Activated T-cell treated with anti-CD3 and anti-CD28 coated beads, Interleukin-2, amount 50 U/mL, for 48 hours (primary cell): ENCODE results near the gene MEOX1.
A peak's percentile ranks its signal among the peaks of the same experiment; 100 is the strongest.
"Not testable (repeated sequence)": the region's sequence is repeated elsewhere in the genome, so short reads cannot be mapped to it uniquely, and the experiment has no call there.

Experiments used
- DNase-seq, 2 experiments: peaks; one replicate each; pipeline ENCODE4 v3.0.0-alpha.2; 2020

The MEOX1 gene

DNA sequence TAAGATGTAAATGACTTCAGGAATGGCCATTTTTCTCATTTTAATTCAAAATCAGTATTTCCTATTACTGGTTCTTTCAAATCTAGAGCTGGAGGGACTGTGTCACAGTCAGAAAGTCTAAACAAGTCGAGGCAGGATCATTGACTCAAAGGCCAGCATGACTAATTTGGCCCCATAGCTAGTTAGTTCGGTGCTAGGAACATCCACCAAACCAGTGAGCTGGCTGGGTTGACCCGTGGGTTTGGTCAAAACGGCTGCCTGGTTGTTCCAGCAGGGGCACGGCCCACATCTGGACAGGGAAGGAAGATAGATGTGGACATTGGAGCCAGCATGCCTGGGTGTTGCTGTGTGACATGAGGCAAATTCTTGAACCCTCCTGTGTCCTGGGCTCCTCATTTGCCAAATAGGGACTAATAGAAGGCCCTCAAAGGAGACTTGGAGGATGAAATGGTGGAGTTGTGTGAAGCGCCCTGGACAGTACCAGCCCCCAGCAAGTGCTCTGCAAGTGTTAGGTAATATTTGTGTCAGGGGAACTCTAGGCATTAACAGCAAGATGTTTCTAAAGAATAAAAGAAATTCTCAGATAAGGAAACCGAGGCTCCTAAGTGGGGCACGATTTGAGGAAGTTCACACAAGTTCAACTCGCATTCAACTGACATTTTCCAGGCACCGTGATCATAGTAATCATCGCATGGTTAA is 46.2 kb downstream of the MEOX1 start:
- DNase-seq: no peak

DNA sequence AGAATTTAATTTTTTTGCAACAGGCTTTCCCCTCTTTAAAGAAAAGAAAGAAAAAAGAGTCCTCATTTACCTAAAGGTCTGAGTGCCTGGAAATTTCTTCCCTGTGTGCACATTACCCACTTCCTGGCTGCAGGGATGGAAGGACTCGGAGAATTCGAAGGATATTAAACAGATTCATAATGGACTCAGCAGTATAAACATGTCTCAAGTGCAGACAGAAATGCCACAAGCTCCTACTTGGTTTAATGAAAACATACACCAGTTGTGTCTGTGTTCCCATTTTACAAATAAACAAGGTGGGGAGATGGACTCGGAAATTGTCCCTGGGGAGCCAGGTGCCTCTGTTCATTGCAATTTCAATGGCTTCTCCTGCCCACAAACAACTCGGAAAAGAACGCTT is 47.2 kb downstream of the MEOX1 start:
- DNase-seq: no peak

DNA sequence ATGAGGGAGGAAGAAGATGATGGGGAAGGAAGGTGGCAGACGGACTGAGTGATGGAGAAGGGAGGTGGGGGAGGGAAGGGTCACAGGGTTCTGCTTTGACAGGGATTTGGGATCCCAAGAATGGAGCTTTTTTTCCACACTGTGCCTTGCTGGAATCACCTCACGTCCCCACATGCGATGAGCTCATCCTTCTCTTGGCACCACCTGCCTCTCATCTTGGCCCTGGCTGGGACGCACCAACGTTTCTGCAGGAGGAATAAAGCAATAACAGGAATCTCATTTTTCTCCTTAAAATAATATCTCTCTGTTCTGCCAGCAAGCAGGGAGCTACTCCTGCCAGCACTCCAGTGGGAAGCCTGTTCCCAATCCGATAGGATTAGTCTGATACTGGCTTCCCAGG is 47.8 kb downstream of the MEOX1 start:
- DNase-seq: no peak

DNA sequence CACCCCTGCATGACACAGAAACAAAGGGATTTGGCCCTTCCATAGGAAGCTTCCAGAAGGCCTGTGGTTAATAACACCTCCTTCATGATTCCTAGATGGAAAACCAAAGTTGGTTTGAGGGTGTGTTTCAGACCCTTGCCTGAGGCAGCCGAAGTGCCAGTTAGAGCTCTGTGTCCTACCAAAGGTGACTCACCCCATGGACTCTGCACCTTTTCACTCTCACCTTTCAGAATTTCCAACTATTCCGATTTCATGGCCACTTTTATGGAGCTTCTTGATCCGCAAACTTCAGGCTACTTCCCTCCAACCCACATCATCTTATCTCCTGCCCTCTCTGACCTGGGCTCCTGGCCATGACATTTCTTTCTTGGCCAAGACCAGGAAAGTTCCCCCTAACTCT is 49.2 kb downstream of the MEOX1 start:
- DNase-seq: no peak

DNA sequence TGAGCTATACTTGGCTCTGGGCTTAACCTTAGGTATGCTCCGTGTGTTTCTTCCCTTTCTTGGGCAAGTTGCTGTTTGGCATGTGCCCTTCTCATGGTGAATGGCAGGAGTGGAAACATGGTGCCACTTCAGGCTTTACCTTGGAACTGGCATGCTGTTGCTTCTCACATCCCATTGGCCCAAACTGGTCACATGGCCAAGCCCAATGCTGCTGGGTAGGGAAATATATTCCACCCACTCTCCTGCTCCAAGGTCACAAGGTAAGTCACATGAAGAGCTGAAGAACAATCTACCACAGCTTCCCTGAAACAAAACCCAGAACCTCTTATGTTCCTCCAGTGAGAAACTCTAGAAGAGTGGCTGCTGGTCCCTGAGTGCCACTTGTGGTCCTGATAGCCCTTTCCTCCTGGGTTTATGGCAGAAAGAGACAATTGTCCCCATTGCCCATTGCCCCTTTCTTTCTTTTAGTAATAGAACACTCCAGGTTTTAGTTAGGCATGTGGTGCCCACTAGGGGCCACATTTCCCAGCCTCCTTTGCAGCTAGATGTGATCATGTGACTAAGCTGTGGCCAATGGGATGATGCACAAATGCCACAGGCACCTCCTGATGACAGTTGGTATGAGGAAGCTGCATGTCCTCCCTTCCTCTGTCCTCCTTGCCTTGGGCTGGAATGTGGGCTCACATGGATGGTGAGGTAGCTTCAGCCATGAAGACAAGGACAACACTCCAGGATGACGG is 50.3 kb downstream of the MEOX1 start:
- DNase-seq: no peak

DNA sequence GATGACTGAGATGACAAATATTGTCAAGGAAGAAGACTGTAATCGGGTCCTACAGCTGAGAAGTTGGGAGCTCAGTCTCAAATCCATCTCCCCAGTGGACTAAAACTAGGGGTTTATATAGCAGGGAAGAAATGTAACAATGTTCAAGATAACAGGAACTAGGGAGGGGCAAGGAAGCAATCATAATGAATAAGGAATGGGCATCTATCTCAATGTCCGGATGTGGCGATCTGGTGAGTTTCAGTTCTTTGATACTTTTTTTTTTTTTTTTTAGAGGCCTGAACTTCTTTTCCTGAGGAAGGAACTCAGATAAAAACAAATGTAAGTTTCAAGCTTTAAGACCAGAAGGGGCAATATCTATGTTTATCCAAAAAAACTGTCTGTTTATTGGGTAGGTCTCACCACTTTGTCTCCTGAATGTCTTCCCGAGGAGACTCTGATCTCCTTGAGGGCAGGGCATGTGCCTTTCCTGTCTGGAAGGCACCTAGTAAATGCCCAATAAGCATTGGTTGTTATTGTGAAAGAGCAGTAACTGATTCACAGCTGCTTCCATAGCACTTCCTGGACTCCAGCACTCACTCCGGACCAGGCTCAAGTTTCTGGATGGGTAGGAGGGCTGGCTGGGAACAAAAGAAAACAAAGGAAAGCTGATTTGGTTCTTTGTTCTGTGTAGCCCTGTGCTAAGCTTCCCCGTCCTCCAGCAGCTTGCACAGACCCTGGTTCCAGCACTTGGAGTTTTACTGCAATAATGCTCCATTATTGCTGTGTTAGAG is 51.9 kb downstream of the MEOX1 start:
- no peak for DNase-seq

DNA sequence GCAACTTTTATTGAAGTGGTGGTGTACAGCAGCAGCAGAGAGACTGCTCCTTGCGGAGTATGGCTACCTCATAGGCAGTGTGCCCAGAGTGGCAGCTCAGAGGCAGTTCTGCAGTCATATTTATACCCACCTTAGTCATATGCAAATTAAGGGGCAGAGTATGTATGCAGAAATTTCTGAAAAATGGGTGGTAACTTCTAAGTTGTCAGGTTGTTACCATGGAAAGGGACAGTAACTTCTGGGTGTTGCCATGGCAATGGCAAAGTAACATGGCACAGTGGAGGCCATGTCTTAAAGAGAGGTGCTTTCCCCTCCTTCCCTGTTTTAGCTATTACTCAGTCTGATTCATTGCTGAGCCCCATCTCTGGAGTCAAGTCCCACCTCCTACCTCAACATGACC is 53.4 kb downstream of the MEOX1 start:
- DNase-seq: peak; percentile 55 to 69

DNA sequence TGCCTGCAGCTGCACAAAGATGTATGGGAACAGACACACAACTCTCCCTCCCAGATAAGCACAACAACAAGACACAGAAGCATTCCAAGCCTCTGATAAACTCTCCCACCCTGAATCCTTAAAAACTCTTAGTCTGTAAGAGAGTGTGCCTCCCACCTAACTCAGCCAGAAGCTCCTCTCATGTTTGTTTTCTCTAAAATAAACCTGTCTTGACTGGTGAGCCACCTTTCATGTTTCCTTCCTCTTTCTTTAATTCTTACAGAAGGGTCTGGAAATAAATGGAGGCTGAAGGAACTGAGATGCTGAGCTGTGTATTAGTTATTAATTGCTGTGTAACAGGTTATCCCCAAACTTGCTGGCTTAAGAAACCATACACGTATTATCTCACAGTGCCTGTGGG is 57.2 kb downstream of the MEOX1 start:
- DNase-seq: no peak

DNA sequence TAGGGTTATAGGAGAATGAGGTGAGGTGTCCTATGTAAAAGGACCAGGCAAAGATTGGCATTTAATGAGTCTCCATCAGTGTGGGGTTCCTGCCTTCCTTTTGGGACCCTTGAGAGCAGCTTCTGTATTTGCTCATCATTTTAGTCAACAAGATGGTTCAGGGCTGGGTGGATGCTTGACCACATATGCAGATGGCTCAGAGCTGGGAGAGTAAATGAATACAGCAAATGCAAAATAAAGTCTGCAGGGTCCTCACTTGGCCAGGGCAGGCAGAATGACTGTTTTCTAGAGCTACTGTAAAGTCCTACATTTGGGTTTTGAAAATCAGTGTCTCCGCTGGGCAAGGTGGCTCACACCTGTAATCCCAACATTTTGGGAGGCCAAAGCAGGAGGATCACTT is 58.4 kb downstream of the MEOX1 start:
- no peak for DNase-seq

DNA sequence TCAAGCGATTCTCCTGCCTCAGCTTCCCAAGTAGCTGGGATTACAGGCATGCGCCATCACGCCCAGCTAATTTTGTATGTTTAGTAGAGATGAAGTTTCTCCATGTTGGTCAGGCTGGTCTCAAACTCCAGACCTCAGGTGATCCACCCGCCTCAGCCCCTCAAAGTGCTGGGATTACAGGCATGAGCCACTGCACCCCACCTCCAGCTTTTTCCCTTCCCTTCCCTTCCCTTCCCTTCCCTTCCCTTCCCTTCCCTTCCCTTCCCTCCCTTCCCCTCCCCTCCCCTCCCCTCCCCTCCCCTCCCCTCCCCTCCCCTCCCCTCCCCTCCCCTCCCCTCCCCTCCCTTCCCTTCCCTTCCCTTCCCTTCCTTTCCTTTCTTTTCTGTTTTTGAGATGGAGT is 59.2 kb downstream of the MEOX1 start:
- DNase-seq: not testable (repeated sequence)

DNA sequence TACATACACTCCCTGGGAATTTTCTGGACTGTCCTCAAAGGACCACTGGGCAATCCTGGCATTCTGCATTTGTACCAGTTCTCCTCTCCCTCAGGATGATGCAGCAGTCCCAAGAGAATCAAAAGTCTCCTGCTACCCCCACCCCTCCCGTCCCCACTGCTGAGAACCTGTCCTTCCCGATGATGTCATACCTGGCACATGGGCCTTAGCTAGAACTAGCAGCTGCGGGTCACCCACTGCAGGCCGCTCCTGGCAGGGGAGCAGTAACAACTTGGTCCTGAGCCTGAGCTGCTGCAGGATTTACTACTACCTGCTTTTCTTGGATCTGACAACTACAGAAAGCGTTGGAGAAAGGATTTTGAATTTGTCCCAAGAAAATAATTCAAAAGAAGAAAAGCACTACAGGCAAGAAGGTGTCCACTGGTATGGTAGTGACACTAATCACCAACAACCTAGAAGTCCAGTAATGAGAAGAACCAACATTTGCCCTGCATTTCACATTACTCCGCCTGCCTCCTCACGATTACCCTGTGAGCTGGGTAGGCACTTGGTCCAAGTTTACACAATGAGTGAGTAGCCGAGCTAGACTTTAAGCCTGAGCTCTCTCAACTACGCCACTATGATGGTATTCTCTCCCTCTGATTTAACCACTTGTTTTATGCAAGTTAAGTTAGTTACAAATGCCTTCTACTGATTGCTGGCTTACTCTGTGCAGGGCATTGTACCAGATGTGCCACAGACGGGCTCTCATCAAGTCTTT is 60.3 kb downstream of the MEOX1 start:
- DNase-seq: no peak

DNA sequence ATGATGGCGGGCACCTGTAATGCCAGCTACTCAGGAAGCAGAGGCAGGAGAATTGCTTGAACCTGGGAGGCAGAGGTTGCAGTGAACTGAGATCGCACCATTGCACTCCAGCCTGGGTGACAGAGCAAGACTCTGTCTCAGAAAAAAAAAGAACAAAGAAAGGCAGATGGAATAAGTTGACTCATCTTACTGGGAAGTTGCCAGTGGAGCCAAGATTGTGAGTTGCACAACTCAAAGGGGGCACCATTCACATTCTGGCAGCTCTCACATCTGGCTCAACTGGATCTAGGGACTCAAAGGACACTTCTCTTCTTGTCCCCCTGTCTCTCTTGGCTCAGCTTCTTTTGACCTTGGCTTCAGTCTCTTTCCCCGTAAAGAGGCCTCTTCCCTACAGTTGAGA is 61.9 kb downstream of the MEOX1 start:
- no peak for DNase-seq

DNA sequence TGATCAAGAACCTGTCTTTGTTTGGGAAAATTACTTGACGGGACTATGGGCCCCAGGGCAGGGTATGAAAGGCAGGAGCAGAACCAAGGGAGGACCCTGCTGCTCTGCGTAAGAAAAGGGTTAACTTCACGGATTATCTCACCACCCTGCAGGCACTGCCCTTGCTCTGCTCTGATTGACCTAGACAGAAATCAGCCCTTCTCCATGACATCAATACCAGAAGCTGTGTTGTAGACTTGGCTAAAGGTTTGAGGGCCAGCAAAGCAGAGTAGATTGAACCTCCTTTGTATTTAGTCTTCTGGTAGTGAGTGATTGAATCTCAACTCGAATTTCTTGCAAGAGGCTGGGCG is 62.7 kb downstream of the MEOX1 start:
- DNase-seq: no peak

DNA sequence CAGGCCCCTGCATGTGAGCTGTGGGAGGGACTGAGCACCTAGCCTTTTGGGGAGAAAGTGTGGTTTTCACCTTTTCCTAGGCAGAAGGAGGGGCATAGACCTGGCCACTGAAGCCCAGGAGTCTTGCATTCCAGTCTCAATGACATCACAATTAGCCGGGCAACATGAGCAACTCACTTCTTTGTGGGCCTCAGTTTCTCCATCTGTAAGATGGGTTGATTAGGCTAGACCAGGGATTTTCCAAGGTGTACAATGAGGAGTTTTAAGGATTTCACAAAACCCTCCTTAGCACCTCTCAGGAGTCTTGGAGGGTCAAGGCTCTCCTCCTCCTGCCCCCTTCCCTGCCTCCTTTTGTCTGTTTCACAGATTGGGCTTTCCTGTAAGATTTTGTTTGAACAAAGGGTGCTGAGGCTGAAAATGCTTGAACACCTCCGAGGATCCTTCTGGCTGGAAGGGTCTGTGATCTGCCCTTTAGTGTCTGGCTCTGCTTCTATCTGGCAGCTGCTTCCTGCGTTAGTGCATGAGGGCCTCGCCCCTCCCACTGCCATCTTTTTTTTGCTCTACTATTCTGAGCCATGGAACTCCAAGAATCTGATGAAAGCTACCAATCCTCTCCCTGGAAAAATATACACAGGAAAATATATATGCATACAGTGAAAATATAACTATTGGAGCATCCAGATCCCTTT is 63.2 kb downstream of the MEOX1 start:
- no peak for DNase-seq

DNA sequence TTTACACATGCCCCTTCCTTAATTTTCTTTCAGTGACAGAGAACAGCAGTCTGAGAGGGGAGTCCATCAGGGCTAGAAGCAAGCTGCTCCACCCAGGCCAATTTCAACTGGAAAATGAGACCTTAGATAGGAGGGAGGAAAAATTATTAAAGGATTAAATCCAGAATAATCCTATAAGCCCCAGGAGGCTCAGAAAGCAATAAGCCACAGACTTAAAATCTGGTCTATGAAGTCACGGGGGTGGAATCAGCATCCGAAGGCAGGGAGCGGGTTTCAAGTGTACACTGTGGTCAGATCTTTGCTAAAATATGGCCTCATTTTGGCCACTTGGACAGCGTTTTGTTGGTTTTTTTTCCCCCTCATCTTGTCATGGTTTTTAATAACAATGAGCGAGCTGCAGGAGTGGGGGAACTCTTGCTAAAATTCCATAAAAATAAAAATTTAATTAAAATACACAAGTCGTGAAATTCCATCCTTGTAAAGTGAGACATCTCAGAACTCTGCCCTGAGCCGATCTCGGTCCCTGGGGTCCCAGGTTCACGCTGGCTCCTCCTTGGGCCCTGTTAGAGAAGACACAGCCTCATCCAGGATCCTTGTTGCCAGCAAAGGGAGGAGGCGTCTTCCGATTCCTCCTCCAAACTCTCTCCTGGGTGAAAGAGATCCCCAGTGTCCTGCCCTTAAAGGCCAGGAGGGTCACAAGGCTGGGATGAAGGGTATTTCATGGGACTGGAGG is 63.9 kb downstream of the MEOX1 start:
- DNase-seq: no peak

DNA sequence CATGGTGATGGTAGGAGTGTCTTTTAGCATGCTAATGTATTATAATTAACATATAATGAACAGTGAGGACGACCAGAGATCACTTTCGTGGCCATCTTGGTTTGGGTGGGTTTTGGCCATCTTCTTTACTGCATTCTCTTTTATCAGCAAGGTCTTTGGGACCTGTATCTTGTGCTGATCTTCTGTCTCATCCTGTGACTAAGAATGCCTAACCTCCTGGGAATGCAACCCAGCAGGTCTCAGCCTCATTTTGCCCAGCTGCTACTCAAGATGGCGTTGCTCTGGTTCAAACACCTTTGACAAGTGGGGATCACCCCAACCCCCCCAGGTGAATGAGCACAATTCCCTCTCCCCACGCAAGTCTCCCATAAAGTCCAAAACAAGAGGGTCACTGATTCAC is 66.3 kb downstream of the MEOX1 start:
- no peak for DNase-seq

DNA sequence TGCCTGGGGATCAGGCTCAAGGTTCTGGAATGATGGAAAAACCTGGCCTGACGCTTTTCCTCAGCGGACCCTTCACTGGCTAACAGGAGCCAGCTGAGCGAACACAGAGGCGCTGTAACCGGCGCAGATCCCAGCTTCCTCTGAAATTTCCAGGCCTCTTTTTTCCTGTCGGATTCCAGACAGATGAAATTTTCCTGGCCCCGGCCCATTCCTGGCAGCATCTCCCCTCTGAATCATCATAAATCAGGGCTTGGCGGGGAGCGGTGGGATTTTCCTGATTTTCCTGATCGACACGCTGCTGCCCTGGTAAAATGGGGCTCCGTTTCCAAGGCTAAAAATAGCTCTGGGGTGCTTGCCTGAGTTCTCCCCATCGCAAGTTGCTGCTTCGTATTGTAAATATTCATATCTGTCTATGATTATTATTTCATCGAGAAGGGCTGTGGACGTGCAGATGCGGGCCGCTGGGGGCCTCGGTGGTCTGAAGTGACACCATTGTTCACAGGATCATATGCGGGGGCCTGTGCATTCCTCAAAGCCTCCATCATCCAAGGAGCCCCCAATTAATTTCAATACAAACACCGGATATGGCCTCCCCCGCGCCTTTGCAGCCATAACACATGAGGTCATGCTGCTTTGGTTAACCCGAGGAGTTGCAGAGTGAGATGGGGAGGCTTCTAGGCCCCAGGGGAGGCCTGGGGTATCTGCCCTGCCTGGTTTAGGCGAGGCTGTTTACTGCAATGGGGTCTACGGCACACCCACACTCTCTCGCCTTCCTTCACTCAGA is 69.8 kb downstream of the MEOX1 start:
- DNase-seq: no peak

DNA sequence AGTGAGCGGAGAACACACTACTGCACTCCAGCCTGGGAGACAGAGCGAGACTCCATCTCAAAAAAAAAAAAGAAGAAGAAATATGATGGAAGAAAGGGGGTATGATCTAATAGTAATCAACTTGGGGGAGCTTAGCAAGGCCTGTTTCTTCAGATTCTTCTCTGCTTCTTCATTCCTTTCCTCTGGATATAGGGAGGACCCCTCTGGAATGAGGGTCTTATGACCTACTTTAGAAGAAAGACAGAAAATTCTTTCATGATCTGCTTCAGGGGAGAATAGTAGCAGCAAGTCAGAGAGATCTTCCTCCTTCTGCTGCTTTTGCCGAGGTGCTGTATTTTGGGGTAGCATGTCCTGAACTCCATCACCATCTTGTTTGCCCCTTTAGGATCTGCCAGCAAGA is 70.7 kb downstream of the MEOX1 start:
- no peak for DNase-seq
